ENCODE results near the gene NANOGP8. TPM values are rescaled to one million over a fixed set of nuclear protein-coding genes. Genes with fewer than 3 reads are reported as not detected.

NANOGP8 gene
- total and polyA plus RNA-seq, 9 of the 15 experiments (the other 6 are each of a cell fraction or from before 2014, with no cell fraction given): not detected

DNA sequence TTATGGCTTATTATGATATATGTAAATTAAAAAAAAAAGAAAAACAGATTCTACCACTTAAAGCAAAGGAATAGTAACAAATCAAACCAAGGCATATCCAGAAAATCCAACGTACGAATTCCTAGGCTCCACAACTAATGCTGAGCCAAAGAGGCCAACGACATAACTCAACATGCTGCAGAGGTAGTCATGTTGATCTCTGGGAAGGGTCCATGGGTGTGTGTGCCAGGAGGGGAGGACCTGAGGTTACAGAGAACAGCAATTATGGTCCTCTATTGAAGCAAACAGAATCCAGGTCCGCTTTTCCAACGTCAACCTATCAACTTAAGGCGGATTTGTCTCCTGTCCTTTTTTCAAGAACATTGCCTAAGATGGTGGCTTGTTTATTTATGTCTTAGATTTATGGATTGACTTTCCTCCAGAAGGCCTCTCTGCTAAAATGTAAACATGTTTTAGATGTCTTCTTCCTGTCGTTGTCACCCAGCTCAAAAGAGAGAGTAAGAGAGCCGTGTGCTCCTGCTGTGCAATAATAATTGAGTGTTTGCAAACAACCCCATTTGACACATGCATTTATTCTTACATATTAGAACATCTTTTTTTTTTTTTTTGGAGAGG lies 20.4 kb downstream of the NANOGP8 start:
- no peak for DNase-seq (ENCODE audit: extremely low read depth in 1 of 4, low spot score in 3 of 4)
- TF ChIP-seq MEIS2 (IDR thresholded peaks at IDR 0.05; ENCODE audit: partially characterized antibody): peak; percentile 45
- peak in 1 of 2 experiments; percentile 20; a peak in 1 of 4 replicates for TF ChIP-seq FOXA3 (CRISPR knock-in tag; conservative IDR thresholded peaks at IDR 0.05 in 1 of 2, IDR thresholded peaks at IDR 0.05 in 1 of 2)
- TF ChIP-seq, protein P1, sequence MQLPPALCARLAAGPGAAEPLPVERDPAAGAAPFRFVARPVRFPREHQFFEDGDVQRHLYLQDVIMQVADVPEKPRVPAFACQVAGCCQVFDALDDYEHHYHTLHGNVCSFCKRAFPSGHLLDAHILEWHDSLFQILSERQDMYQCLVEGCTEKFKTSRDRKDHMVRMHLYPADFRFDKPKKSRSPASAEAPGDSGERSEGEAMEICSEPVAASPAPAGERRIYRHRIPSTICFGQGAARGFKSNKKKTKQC (CRISPR knock-in tag; IDR thresholded peaks at IDR 0.05): no peak
- TF ChIP-seq, protein P2, sequence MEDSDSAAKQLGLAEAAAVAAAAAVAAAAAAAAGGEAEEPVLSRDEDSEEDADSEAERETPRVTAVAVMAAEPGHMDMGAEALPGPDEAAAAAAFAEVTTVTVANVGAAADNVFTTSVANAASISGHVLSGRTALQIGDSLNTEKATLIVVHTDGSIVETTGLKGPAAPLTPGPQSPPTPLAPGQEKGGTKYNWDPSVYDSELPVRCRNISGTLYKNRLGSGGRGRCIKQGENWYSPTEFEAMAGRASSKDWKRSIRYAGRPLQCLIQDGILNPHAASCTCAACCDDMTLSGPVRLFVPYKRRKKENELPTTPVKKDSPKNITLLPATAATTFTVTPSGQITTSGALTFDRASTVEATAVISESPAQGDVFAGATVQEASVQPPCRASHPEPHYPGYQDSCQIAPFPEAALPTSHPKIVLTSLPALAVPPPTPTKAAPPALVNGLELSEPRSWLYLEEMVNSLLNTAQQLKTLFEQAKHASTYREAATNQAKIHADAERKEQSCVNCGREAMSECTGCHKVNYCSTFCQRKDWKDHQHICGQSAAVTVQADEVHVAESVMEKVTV (CRISPR knock-in tag; IDR thresholded peaks at IDR 0.05): no peak
- Histone ChIP-seq H3K9ac (ENCODE audit: insufficient read depth in 1 of 2, low read depth in 2 of 2, low read length in 2 of 2) (no peak overlapping the region), H2AFZ (ENCODE audit: low read depth, low read length) (peak overlapping the region; percentile 86), H3K36me3 (ENCODE audit: control insufficient read depth, insufficient read depth, low read length) (no peaks in the 10 kb centered on the region), H3K79me2 (ENCODE audit: control insufficient read depth, insufficient read depth, low read length) (no peaks in the 10 kb centered on the region), H3K27ac (ENCODE audit: extremely low read depth, low read depth, low read length) (no peak overlapping the region), H3K9me1 (ENCODE audit: control insufficient read depth, insufficient read depth, low read length) (no peaks in the 10 kb centered on the region), H3K4me2 (ENCODE audit: insufficient read depth, low read length) (no peak overlapping the region; the same call in 1 of the 2 replicates), H3K27me3 (ENCODE audit: control insufficient read depth in 2 of 2, insufficient read depth in 2 of 2, low read length in 2 of 2) (no peaks in the 10 kb centered on the region), H3K9me3 (replicated peaks; ENCODE audit: control insufficient read depth, insufficient read depth, low read depth, low read length) (no peaks in the 10 kb centered on the region), H3K4me1 (replicated peaks in 1 of 2; ENCODE audit: control insufficient read depth in 2 of 2, insufficient read depth in 2 of 2, low read length in 2 of 2) (peaks cover 0 to 9% of the 10 kb centered on the region in 2 experiments; a peak in 2 of 5 replicates), H3K4me3 (no peak overlapping the region), H4K20me1 (replicated peaks; ENCODE audit: control insufficient read depth, insufficient read depth, low read length) (no peaks in the 10 kb centered on the region)
- ChIA-PET CTCF (ENCODE audit: low intra/inter-chr PET ratio) (no interaction called here), POLR2A (interaction anchor here (0.6 to 1.0 kb wide), 2 partner anchors 10 to 24 kb away, joined by 3 to 4 read pairs; no protein-coding TSS in a partner anchor)
- BruUV-seq (replicated peaks): no TSS peak
- no peak for FAIRE-seq
- intact Hi-C loops (cut with micrococcal nuclease) (loop anchor here (10.0 kb wide), 2 partner anchors 80 to 440 kb away; partner anchors contain the start of gene ZNF770), in situ Hi-C loops (cut with MboI) (no loop called here)
- WGBS (ENCODE audit: insufficient coverage, low coverage, missing lambda C conversion rate): 32% methylated on average over 8 of the region's 8 CpGs
- ATAC-seq: no peak
